GM10248 (cell line): ENCODE data around the gene CDKL5.

Experiments used
- CTCF ChIA-PET: fragments of 300-600 bp; sonication (Branson Sonifier 250); formaldehyde crosslinking; extraction: SDS; loops from one replicate; lab custom pipeline; 2021; ENCODE audit warnings: antibody characterized with exemption; lab: Yijun Ruan, JAX
- POLR2A ChIA-PET: fragments of 350-650 bp; sonication (Branson Sonifier 250); formaldehyde crosslinking; extraction: SDS; loops from one replicate; lab custom pipeline; 2020; ENCODE audit warnings: antibody characterized with exemption; lab: Yijun Ruan, JAX
- DNase-seq: peaks from one replicate; pipeline ENCODE4 v3.0.0; 2012; ENCODE audit errors: extremely low spot score
- TF ChIP-seq, protein P1 (sequence below): IDR thresholded peaks from 2 replicates; pipeline ENCODE4 v1.5.1; 2012; ENCODE audit warnings: mild to moderate bottlenecking, low read depth; ENCODE audit errors: extremely low read depth, missing control alignments, control extremely low read depth

The CDKL5 gene

DNA sequence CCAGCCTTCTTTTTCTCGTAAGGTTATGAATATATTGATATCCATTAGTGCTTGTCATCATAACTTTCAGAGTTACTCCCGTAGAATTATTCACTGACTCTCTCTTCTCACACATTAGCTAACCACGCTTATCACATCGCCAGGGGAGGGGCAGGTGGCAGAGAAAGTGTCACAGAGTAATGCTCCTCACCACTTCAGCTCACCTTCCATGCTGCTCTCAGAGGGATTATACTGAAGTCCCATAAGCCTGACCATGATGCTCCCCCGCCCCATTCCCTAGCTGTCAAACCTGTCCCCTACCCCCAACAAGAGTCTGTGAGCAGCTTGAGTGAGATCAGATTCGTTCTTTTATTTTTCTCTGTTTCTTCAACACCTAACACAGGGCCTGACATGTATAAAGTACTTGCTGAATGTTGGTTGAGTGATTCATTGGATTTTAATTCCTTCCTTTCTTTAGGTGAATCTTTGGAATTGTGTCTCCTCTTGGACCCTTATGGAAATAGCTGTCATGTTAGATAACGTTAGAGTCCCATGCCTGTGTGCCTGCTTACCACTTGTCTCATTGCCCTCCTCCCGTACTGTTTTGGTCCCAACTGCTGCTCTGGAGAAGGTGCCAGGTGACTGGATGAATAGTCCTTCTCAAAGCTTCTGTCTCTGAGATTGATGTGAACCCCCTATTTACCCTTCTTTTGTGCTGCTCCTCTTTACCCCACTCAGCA is 191.4 kb downstream of the CDKL5 start:
- ChIA-PET CTCF (interaction anchor here (0.7 to 1.3 kb wide), 2 partner anchors 9 to 10 kb away, joined by 3 to 4 read pairs; no protein-coding TSS in a partner anchor), POLR2A (interaction anchor here (0.6 kb wide), 1 partner anchor 61 kb away, joined by 11 read pairs; no protein-coding TSS in a partner anchor)
- no peak for DNase-seq

DNA sequence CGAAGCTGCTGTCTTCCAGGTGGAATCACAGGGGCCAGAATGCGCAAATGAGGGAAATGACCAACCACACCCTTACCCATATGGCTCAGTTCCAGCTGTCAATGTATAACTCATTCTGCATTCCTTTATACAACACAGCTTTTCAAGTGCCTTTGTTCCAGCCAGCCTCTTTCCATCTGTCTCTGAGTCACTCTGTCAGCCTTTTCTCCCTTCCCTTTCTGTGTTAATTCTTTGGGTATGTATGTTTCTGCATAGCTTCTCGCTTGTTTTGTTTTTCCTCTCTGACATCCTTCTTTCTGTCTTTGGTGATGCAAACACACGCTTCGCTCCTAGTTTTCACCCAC is 192.0 kb downstream of the CDKL5 start:
- TF ChIP-seq, protein P1, sequence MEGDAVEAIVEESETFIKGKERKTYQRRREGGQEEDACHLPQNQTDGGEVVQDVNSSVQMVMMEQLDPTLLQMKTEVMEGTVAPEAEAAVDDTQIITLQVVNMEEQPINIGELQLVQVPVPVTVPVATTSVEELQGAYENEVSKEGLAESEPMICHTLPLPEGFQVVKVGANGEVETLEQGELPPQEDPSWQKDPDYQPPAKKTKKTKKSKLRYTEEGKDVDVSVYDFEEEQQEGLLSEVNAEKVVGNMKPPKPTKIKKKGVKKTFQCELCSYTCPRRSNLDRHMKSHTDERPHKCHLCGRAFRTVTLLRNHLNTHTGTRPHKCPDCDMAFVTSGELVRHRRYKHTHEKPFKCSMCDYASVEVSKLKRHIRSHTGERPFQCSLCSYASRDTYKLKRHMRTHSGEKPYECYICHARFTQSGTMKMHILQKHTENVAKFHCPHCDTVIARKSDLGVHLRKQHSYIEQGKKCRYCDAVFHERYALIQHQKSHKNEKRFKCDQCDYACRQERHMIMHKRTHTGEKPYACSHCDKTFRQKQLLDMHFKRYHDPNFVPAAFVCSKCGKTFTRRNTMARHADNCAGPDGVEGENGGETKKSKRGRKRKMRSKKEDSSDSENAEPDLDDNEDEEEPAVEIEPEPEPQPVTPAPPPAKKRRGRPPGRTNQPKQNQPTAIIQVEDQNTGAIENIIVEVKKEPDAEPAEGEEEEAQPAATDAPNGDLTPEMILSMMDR, result no peak
- ChIA-PET CTCF (interaction anchor here (0.7 to 1.3 kb wide), 2 partner anchors 9 to 11 kb away, joined by 3 to 4 read pairs; no protein-coding TSS in a partner anchor), POLR2A (interaction anchor here (0.6 kb wide), 1 partner anchor 60 kb away, joined by 11 read pairs; no protein-coding TSS in a partner anchor)
- no peak for DNase-seq

More for the DNA sequence above, 191.4 kb downstream of the CDKL5 start:
- TF ChIP-seq, protein P1, result no peak

DNA sequence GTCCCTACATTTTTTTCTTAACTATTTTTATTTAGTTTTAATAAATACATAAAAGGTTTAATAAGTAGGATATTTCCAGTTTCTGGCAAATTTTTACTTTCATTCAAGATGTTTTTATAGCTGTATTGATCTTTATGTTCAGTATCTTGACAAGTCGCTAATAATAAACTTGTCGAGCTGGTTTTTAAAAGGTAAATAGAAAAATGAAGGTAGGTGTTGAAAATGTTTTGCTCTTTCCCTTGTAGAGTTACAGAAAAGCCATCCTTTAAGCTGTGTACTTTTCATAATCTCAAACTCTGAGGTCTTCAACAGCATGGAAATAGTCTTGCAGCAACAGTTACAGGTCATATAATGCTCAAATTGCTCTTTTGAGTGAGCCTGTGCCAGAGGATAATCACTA is 193.9 kb downstream of the CDKL5 start:
- POLR2A ChIA-PET, result no interaction called here
- CTCF ChIA-PET, result interaction anchor here (1.0 kb wide), 1 partner anchor 715 kb away, joined by 3 read pairs; no protein-coding TSS in a partner anchor
- DNase-seq, result no peak
- TF ChIP-seq, protein P1, result no peak

DNA sequence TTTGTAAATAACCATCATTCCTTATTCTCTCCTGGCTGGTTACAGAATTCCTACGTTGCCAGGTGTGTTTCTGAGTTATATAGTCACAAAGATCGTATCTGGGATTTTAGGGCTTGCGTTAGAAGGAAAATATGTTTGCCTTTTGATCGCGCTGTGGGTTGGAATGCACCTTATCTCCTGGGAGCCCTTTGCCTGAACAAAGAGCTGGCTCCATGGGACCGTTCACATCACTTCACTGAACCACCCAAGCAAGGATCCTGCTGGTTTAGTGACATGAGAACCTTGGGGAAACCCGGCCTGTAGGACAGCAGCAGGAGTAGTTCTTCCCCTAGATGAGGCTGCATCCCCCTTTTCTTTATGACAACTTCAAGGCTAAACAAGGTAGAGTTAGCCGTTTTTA is 194.9 kb downstream of the CDKL5 start:
- ChIA-PET CTCF (no interaction called here), POLR2A (no interaction called here)
- TF ChIP-seq, protein P1, result no peak
- DNase-seq, result no peak

DNA sequence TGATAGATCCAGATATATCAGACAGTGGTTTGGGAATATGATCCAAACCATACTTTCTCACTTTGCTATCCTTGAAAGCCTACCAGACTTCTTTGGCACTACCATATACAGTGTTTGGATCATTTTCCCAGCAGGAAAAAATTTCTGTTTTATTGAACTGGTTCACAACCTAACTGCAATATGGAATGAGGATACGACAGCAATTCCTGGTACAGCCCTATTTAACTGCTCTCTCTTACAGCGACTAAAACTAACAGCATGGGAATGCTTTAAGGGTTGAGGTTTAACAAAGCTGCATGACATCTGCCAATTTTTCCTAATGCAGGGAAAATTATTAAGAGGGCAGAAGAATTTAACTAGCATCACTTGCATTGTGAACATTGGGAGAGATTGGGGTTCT is 199.2 kb downstream of the CDKL5 start:
- ChIA-PET POLR2A (no interaction called here), CTCF (no interaction called here)
- DNase-seq, result no peak
- TF ChIP-seq, protein P1, result no peak

DNA sequence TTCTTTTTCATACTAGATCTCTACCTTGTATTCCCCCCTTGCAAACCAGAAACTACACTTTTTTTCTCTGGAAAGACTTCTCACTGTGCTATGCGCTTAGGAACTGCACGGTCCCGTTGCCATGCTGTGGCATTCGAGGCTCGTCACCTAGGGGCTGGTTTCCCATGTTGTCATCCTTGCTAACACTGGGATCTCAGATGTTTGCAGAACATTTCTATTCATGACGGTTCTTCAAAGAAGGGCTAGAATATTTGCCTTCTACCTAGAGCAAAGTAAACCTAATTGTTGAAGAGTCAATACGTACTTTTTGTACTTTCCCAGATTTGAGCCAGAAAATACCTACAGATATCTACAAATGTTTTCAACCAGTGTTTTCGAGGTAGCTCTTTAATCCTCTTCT is 205.5 kb downstream of the CDKL5 start:
- no peak for DNase-seq
- TF ChIP-seq, protein P1, result no peak
- POLR2A ChIA-PET, result no interaction called here
- CTCF ChIA-PET, result interaction anchor here (0.9 kb wide), 1 partner anchor 11 kb away, joined by 3 read pairs; no protein-coding TSS in a partner anchor
